ENCODE data around the gene GPR161.
"Not testable (repeated sequence)": the region's sequence is repeated elsewhere in the genome, so short reads cannot be mapped to it uniquely, and the experiment has no call there.

The GPR161 gene

GRCh38 chr1:168136709-168137514, at the start of gene GPR161:
TSS of gene GPR161 (minus strand) at chr1:168136930. CDS start at chr1:168104850, 32,080 bp downstream.
- DNase-seq (ENCODE audit: low read depth) = no peak

GRCh38 chr1:168181063-168181720, 44.5 kb upstream of the GPR161 start:
- DNase-seq (ENCODE audit: low read depth) = not testable (repeated sequence)

- DNase-seq (ENCODE audit: low read depth) = no peak
Observed at GRCh38 chr1:168180148-168180524, 43.4 kb upstream of the GPR161 start.

- no peak for DNase-seq (ENCODE audit: low read depth)
Observed at GRCh38 chr1:168179438-168180147, 42.9 kb upstream of the GPR161 start.

- DNase-seq (ENCODE audit: low read depth) = peak; percentile 93
Observed at GRCh38 chr1:168178638-168179437, 42.1 kb upstream of the GPR161 start, which contains the start of gene TIPRL. TSS of gene TIPRL (plus strand) at chr1:168178962. CDS start at chr1:168179078, 116 bp downstream.

GRCh38 chr1:168178227-168178637, 41.5 kb upstream of the GPR161 start:
- no peak for DNase-seq (ENCODE audit: low read depth)

- no peak for DNase-seq (ENCODE audit: low read depth)
Observed at GRCh38 chr1:168172250-168172915, 35.7 kb upstream of the GPR161 start.

GRCh38 chr1:168170564-168171508, 34.1 kb upstream of the GPR161 start:
- DNase-seq (ENCODE audit: low read depth) = no peak

GRCh38 chr1:168167806-168168205, 31.1 kb upstream of the GPR161 start:
- DNase-seq (ENCODE audit: low read depth) = no peak

GRCh38 chr1:168164771-168165170, 28.0 kb upstream of the GPR161 start:
- no peak for DNase-seq (ENCODE audit: low read depth)

- DNase-seq (ENCODE audit: low read depth) = no peak
Observed at GRCh38 chr1:168163670-168164069, 26.9 kb upstream of the GPR161 start.

GRCh38 chr1:168161459-168161858, 24.7 kb upstream of the GPR161 start:
- DNase-seq (ENCODE audit: low read depth) = no peak

GRCh38 chr1:168159979-168160378, 23.2 kb upstream of the GPR161 start:
- DNase-seq (ENCODE audit: low read depth) = no peak

- no peak for DNase-seq (ENCODE audit: low read depth)
Observed at GRCh38 chr1:168159251-168159650, 22.5 kb upstream of the GPR161 start.

- DNase-seq (ENCODE audit: low read depth) = no peak
Observed at GRCh38 chr1:168157638-168158037, 20.9 kb upstream of the GPR161 start.

- DNase-seq (ENCODE audit: low read depth) = no peak
Observed at GRCh38 chr1:168155910-168156309, 19.2 kb upstream of the GPR161 start.

GRCh38 chr1:168154707-168155106, 18.0 kb upstream of the GPR161 start:
- not testable (repeated sequence) for DNase-seq (ENCODE audit: low read depth)

GRCh38 chr1:168151935-168152334, 15.2 kb upstream of the GPR161 start:
- no peak for DNase-seq (ENCODE audit: low read depth)

GRCh38 chr1:168150283-168150682, 13.6 kb upstream of the GPR161 start:
- DNase-seq (ENCODE audit: low read depth) = no peak

GRCh38 chr1:168148916-168149315, 12.2 kb upstream of the GPR161 start:
- DNase-seq (ENCODE audit: low read depth) = no peak
